Medulla oblongata (tissue), 1 donor: Measurements from ENCODE around the gene IQSEC3.

Source experiments
- DNase-seq: peaks from one replicate; pipeline ENCODE4 v3.0.0-alpha.2; 2015; ENCODE audit errors: extremely low spot score

Gene IQSEC3

GRCh38 chr12:78981-79380, 12.4 kb downstream of the IQSEC3 start:
- no peak for DNase-seq

GRCh38 chr12:80681-81190, 14.2 kb downstream of the IQSEC3 start:
- DNase-seq = no peak

- no peak for DNase-seq
These were observed 16.2 kb downstream of the IQSEC3 start for GRCh38 chr12:82740-83139.

- DNase-seq = no peak
These were observed 17.5 kb downstream of the IQSEC3 start for GRCh38 chr12:84056-84455.

GRCh38 chr12:85191-85666, 18.7 kb downstream of the IQSEC3 start:
- peak; percentile 57 for DNase-seq

GRCh38 chr12:87315-87714, 20.7 kb downstream of the IQSEC3 start:
- DNase-seq = no peak

GRCh38 chr12:87856-88255, 21.3 kb downstream of the IQSEC3 start:
- no peak for DNase-seq

- DNase-seq = no peak
These were observed 23.1 kb downstream of the IQSEC3 start for GRCh38 chr12:89653-90052.

- DNase-seq = no peak
These were observed 24.6 kb downstream of the IQSEC3 start for GRCh38 chr12:91213-91612.

- DNase-seq = no peak
These were observed 26.9 kb downstream of the IQSEC3 start for GRCh38 chr12:93266-94005.

- no peak for DNase-seq
These were observed 30.0 kb downstream of the IQSEC3 start for GRCh38 chr12:96543-96942.

GRCh38 chr12:98924-99352, 32.4 kb downstream of the IQSEC3 start:
- no peak for DNase-seq

- no peak for DNase-seq
These were observed 33.0 kb downstream of the IQSEC3 start for GRCh38 chr12:99605-100004.

GRCh38 chr12:101969-102878, 35.7 kb downstream of the IQSEC3 start:
- DNase-seq = no peak

GRCh38 chr12:102879-103168, 36.3 kb downstream of the IQSEC3 start:
- no peak for DNase-seq

GRCh38 chr12:103169-103981, 36.8 kb downstream of the IQSEC3 start:
- DNase-seq = no peak

GRCh38 chr12:104551-105081, 38.0 kb downstream of the IQSEC3 start:
- DNase-seq = no peak

- DNase-seq = no peak
These were observed 39.1 kb downstream of the IQSEC3 start for GRCh38 chr12:105696-106095.

GRCh38 chr12:106118-106591, 39.6 kb downstream of the IQSEC3 start:
- no peak for DNase-seq

GRCh38 chr12:108594-108993, 42.0 kb downstream of the IQSEC3 start:
- peak; percentile 35 for DNase-seq

GRCh38 chr12:109446-109845, 42.9 kb downstream of the IQSEC3 start:
- DNase-seq = no peak

- no peak for DNase-seq
These were observed 43.3 kb downstream of the IQSEC3 start for GRCh38 chr12:109872-110271.
